Naive thymus-derived CD4-positive, alpha-beta T cell (primary cell): ENCODE results near the gene DOK6. TPM values are rescaled to one million over a fixed set of nuclear protein-coding genes. Genes with fewer than 3 reads are reported as not detected.

Experiments used
- ATAC-seq: fragments of 150-1000 bp; cut with Tn5 transposase; 2 replicates; pipeline ENCODE4 v1.10.0; 2021; ENCODE audit warnings: mild to moderate bottlenecking, moderate library complexity
- CTCF ChIA-PET: fragments of 350-600 bp; sonication (Branson Sonifier 250); formaldehyde crosslinking; loops from one replicate; lab custom pipeline; 2021; ENCODE audit warnings: antibody characterized with exemption; lab: Charles Lee
- POLR2A ChIA-PET: fragments of 350-600 bp; sonication (Branson Sonifier 250); formaldehyde crosslinking; loops from one replicate; lab custom pipeline; 2021; ENCODE audit warnings: antibody characterized with exemption, inconsistent platforms; lab: Charles Lee
- DNase-seq, 9 donors: peaks; one replicate each; pipeline versions ENCODE4 v3.0.0 to v3.0.0-alpha.2; 2020 to 2022; ENCODE audit warnings: mixed read lengths in 1 of 9
- H3K27ac ChIP-seq: one replicate; pipeline ENCODE4 v1.7.0; 2013; ENCODE audit warnings: mild to moderate bottlenecking, low read depth, low read length, moderate library complexity
- H3K27me3 ChIP-seq, 2 donors: one replicate each; pipeline ENCODE4 v1.7.0; 2013; ENCODE audit warnings: low read length in 2 of 2, mild to moderate bottlenecking in 2 of 2, moderate library complexity in 2 of 2; ENCODE audit not compliant: control insufficient read depth in 2 of 2, insufficient read depth in 2 of 2
- H3K36me3 ChIP-seq, 3 experiments: 1 replicate in 2 of 3; 2 replicates in 1 of 3; pipeline ENCODE4 v1.7.0; 2013; ENCODE audit warnings: low read length in 3 of 3, mild to moderate bottlenecking in 3 of 3, moderate library complexity in 1 of 3; ENCODE audit not compliant: insufficient read depth in 3 of 3, control insufficient read depth in 2 of 3
- H3K4me1 ChIP-seq, 2 donors: one replicate each; pipeline ENCODE4 v1.7.0; 2013; ENCODE audit warnings: low read length in 2 of 2, mild to moderate bottlenecking in 2 of 2, moderate library complexity in 1 of 2; ENCODE audit not compliant: control insufficient read depth in 2 of 2, insufficient read depth in 2 of 2
- H3K4me3 ChIP-seq: 2 replicates; pipeline ENCODE4 v1.7.0; 2013; ENCODE audit warnings: mild to moderate bottlenecking, low read length
- H3K9me3 ChIP-seq, 3 experiments: 1 replicate in 2 of 3; 2 replicates in 1 of 3; pipeline ENCODE4 v1.7.0; 2013; ENCODE audit warnings: low read length in 3 of 3; ENCODE audit not compliant: control insufficient read depth in 2 of 3
- H3K27ac Mint-ChIP-seq, 9 donors: one replicate each; pipeline ENCODE4 v1.8.0; 2020 to 2022; ENCODE audit warnings: mixed read lengths in 9 of 9, mild to moderate bottlenecking in 8 of 9, moderate library complexity in 5 of 9, inconsistent platforms in 2 of 9
- H3K27me3 Mint-ChIP-seq, 5 donors: one replicate each; pipeline ENCODE4 v1.8.0; 2021 to 2022; ENCODE audit warnings: mixed read lengths in 5 of 5, mild to moderate bottlenecking in 1 of 5
- H3K36me3 Mint-ChIP-seq, 5 donors: one replicate each; pipeline ENCODE4 v1.8.0; 2020 to 2022; ENCODE audit warnings: mixed read lengths in 5 of 5, mild to moderate bottlenecking in 3 of 5, inconsistent platforms in 1 of 5
- H3K4me1 Mint-ChIP-seq, 7 donors: one replicate each; pipeline ENCODE4 v1.8.0; 2020 to 2022; ENCODE audit warnings: mixed read lengths in 7 of 7, mild to moderate bottlenecking in 3 of 7, inconsistent platforms in 1 of 7
- H3K4me3 Mint-ChIP-seq, 10 donors: one replicate each; pipeline ENCODE4 v1.8.0; 2020 to 2022; ENCODE audit warnings: mild to moderate bottlenecking in 10 of 10, mixed read lengths in 10 of 10, moderate library complexity in 6 of 10, inconsistent platforms in 2 of 10
- H3K9me3 Mint-ChIP-seq, 11 donors: one replicate each; pipeline ENCODE4 v1.8.0; 2020 to 2022; ENCODE audit warnings: mixed read lengths in 11 of 11, mild to moderate bottlenecking in 4 of 11, inconsistent platforms in 1 of 11, moderate library complexity in 1 of 11
- intact Hi-C, 2 donors: fragments of 100-400 bp; cut with micrococcal nuclease; formaldehyde crosslinking; loops; one replicate each; pipeline ENCODE4 v1.15.1; 2023
- polyA plus RNA-seq, 2 donors: library from polyadenylated mRNA; unstranded; fragments of 300-500 nt; fragmentation: Illumina TruSeq; gene quantifications; one replicate each; pipeline ENCODE4 v1.2.3, GENCODE V29; 2021
- total RNA-seq, 6 experiments: library from RNA in 5 of 6; stranded (reverse) in 5 of 6; gene quantifications; 1 replicate in 5 of 6; 2 replicates in 1 of 6; pipeline ENCODE4 v1.2.3 and lab custom pipeline; 2021 to 2026

Gene DOK6
- total and polyA plus RNA-seq, 7 experiments from 2014 or later = 0.06 to 0.11 TPM; not detected in 5

DNA sequence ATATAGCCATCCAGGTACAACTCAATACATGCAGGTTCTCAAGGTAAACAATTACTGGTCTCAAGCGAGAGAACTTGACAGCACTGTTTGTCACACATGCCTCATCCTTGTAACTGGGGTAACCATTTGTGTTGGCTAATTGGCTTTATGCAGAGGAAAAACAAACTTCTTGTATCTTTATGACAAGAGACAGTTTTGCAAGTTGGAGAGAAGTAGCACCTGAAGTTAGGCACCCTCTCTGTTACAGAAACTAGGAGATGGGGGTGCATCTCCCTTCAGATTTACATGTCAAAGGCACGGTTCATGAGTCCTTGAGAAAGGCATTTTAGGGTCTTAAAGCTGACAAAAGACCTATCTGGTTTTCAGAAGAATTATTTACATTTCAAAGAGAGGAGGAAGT, 305.3 kb downstream of the DOK6 start:
- ChIA-PET CTCF (interaction anchor here (0.7 kb wide), 2 partner anchors 75 to 121 kb away, joined by 3 read pairs; no protein-coding TSS in a partner anchor), POLR2A (no interaction called here)
- no peaks in the 10 kb centered on the region for H3K9me3 ChIP-seq
- Mint-ChIP-seq H3K4me1 (peaks cover 0 to 4% (median 0%) of the 10 kb centered on the region in 7 donors), H3K27ac (no peak overlapping the region), H3K9me3 (peaks cover 0 to 7% (median 0%) of the 10 kb centered on the region in 11 donors), H3K27me3 (no peaks in the 10 kb centered on the region), H3K36me3 (no peaks in the 10 kb centered on the region), H3K4me3 (no peak overlapping the region)
- H3K36me3 ChIP-seq = no peaks in the 10 kb centered on the region
- intact Hi-C loops = no loop called here
- no peak overlapping the region for H3K4me3 ChIP-seq
- H3K27ac ChIP-seq = no peak overlapping the region
- DNase-seq = no peak
- no peaks in the 10 kb centered on the region for H3K27me3 ChIP-seq
- no peaks in the 10 kb centered on the region for H3K4me1 ChIP-seq
- ATAC-seq = no peak

DNA sequence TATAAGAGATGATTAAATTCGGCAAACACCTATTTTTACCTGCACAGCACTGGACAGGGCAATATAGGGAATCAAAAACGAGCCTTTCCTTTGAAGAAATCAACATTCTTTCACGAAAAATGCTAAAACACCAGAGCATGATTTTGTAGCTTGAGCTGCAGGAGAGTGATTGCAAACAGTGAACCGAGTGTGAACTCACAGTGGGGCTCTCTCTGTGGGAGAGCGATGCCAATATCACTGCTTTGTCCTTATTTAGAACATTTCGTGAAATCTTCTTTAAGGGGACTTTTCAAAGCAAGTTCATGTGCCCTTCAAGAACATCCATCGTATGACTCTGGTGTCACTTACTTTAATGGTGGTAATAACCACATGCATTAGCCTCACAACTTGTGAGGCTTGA, 308.2 kb downstream of the DOK6 start:
- no peak for DNase-seq
- Mint-ChIP-seq H3K4me3 (no peak overlapping the region), H3K9me3 (peaks cover 0 to 7% (median 0%) of the 10 kb centered on the region in 11 donors), H3K4me1 (peaks cover 0 to 4% (median 0%) of the 10 kb centered on the region in 7 donors), H3K27me3 (no peaks in the 10 kb centered on the region), H3K36me3 (no peaks in the 10 kb centered on the region), H3K27ac (no peak overlapping the region)
- intact Hi-C loops = no loop called here
- no peak for ATAC-seq
- Histone ChIP-seq H3K4me1 (no peaks in the 10 kb centered on the region), H3K27me3 (no peaks in the 10 kb centered on the region), H3K36me3 (no peaks in the 10 kb centered on the region), H3K9me3 (no peaks in the 10 kb centered on the region), H3K4me3 (no peak overlapping the region), H3K27ac (no peak overlapping the region)
- POLR2A ChIA-PET = no interaction called here
- CTCF ChIA-PET = interaction anchor here (0.6 kb wide), 1 partner anchor 423 kb away, joined by 4 read pairs; no protein-coding TSS in a partner anchor

DNA sequence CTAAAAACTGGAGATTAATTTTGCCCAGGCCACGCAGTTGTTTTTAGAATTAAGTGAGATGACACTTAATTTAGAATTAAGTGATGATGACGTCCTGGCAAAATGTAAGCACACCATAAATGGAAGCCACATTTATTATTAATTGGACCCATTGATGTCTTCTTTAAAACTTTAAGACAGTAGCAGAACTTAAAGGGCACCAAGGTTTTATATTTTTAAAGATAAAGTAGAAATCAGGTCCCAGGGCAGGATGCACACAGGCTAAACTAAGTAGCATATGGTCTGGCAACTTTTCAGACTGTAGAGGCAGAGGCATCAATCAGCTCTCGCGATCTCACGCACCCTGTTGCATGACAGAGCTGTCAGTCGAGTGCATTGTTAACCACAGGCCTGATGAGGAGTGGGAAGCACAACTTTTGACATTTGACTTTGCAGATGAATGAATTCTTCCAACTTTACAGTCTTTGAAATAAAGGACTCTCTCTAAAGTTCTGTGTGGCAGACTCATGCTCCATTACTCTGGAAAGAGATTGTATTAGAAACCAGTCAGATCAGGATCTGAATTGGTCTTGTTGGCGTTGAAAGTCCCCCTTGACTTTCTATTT, 314.6 kb downstream of the DOK6 start:
- H3K36me3 Mint-ChIP-seq = peaks cover 5 to 10% (median 8%) of the 10 kb centered on the region in 5 donors
- DNase-seq = no peak
- Histone ChIP-seq H3K4me3 (no peak overlapping the region), H3K27ac (no peak overlapping the region), H3K27me3 (no peaks in the 10 kb centered on the region), H3K4me1 (no peaks in the 10 kb centered on the region), H3K36me3 (no peaks in the 10 kb centered on the region), H3K9me3 (peaks cover 0 to 23% (median 0%) of the 10 kb centered on the region in 3 experiments)
- CTCF ChIA-PET = no interaction called here
- H3K27ac Mint-ChIP-seq = no peak overlapping the region
- POLR2A ChIA-PET = no interaction called here
- no peak for ATAC-seq
- H3K4me3 Mint-ChIP-seq = no peak overlapping the region
- intact Hi-C loops = no loop called here
- H3K9me3 Mint-ChIP-seq = peaks cover 3 to 31% (median 19%) of the 10 kb centered on the region in 11 donors
- no peaks in the 10 kb centered on the region for H3K27me3 Mint-ChIP-seq
- H3K4me1 Mint-ChIP-seq = peaks cover 0 to 4% (median 0%) of the 10 kb centered on the region in 7 donors

DNA sequence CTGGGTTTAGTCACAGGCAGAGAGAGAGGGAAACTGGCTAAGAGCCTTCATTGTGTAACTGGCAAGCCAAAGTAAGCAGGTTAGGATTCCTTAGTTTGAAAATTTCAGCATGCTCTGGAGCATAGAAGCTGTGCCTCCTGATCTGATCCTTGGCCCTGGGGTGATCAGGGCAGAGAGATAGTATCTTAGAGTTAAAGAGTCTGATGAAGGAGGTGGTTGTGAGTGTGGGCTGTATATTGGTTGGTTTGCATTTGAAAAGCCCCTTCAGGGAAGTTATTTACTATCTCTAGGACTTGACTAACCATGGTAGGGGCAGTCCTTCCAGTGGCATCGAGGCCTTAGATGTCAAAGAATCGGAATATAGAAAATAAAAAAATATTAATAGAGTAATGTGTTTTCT, 316.9 kb downstream of the DOK6 start:
- POLR2A ChIA-PET = no interaction called here
- H3K27me3 ChIP-seq = no peaks in the 10 kb centered on the region
- ATAC-seq (no peak), DNase-seq (no peak)
- H3K36me3 Mint-ChIP-seq = peaks cover 5 to 10% (median 8%) of the 10 kb centered on the region in 5 donors
- CTCF ChIA-PET = interaction anchor here (0.6 kb wide), 1 partner anchor 224 kb away, joined by 4 read pairs; no protein-coding TSS in a partner anchor
- H3K27ac ChIP-seq = no peak overlapping the region
- H3K4me3 Mint-ChIP-seq = no peak overlapping the region
- no peaks in the 10 kb centered on the region for H3K4me1 ChIP-seq
- H3K27ac Mint-ChIP-seq = no peak overlapping the region
- H3K36me3 ChIP-seq = no peaks in the 10 kb centered on the region
- peaks cover 0 to 23% (median 0%) of the 10 kb centered on the region in 3 experiments for H3K9me3 ChIP-seq
- no peaks in the 10 kb centered on the region for H3K27me3 Mint-ChIP-seq
- H3K9me3 Mint-ChIP-seq = peaks cover 3 to 40% (median 19%) of the 10 kb centered on the region in 11 donors
- intact Hi-C loops = no loop called here
- H3K4me1 Mint-ChIP-seq = peaks cover 0 to 4% (median 0%) of the 10 kb centered on the region in 7 donors
- H3K4me3 ChIP-seq = no peak overlapping the region

DNA sequence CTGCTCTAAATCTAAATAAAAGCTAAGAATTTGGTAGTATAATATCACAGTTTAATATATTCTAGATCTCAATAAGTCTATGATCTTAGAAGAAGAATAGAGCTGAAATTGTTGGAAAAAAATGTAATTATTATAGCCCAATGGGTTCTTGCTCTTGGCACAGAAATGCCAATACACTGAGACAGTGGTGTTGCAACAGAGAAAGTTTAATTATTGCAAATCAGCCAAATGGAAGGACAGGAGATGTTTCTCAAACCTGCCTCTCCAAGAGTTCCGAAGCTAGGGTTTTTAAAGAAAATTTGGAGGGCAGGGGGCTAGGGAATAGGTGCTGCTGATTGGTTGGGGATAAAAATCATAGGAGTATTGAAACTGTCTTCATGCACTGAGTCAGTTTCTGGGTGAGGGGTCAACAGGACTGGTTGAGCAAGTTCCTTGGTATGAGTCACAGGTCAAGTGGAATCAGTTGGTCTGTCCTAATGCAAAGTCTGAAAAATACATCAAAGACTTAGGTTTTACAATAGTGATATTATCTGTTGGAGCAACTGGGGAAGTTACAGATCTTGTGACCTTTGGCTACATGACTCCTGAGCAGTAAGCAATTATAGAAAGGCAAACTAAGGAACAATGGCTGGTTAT, 318.3 kb downstream of the DOK6 start:
- H3K9me3 ChIP-seq = peaks cover 0 to 23% (median 0%) of the 10 kb centered on the region in 3 experiments
- Mint-ChIP-seq H3K27ac (no peak overlapping the region), H3K27me3 (no peaks in the 10 kb centered on the region), H3K4me1 (peaks cover 0 to 15% (median 0%) of the 10 kb centered on the region in 7 donors), H3K4me3 (no peak overlapping the region), H3K9me3 (peaks cover 3 to 40% (median 19%) of the 10 kb centered on the region in 11 donors), H3K36me3 (peaks cover 5 to 10% (median 8%) of the 10 kb centered on the region in 5 donors)
- no peaks in the 10 kb centered on the region for H3K36me3 ChIP-seq
- intact Hi-C loops = no loop called here
- ATAC-seq (no peak), DNase-seq (no peak)
- H3K4me1 ChIP-seq = no peaks in the 10 kb centered on the region
- H3K27ac ChIP-seq = no peak overlapping the region
- POLR2A ChIA-PET = no interaction called here
- no peak overlapping the region for H3K4me3 ChIP-seq
- H3K27me3 ChIP-seq = no peaks in the 10 kb centered on the region
- CTCF ChIA-PET = interaction anchor here (1.3 kb wide), 1 partner anchor 209 kb away, joined by 3 read pairs; no protein-coding TSS in a partner anchor

DNA sequence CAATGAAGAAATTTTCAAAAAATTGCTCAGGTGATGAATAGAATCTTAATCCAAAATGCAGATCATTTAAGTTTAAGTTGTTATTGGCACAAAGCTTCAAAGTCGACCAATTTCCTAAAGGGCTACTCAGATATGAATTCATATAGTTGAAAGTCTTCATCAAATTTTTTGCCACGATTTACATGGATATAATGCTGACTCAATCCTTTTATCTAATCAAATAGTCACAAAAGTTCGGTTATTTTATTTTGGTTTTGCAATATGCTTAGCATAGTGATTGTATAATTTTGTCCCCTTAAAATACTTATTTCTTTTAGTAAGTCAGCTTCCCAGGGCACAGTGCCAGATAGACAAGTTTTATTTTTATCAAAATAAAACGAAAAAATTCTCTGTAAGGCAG, 319.7 kb downstream of the DOK6 start:
- Histone ChIP-seq H3K4me1 (no peaks in the 10 kb centered on the region), H3K36me3 (no peaks in the 10 kb centered on the region), H3K9me3 (peaks cover 0 to 23% (median 0%) of the 10 kb centered on the region in 3 experiments), H3K4me3 (no peak overlapping the region), H3K27ac (no peak overlapping the region), H3K27me3 (no peaks in the 10 kb centered on the region)
- ChIA-PET CTCF (no interaction called here), POLR2A (no interaction called here)
- Mint-ChIP-seq H3K9me3 (peaks cover 3 to 40% (median 19%) of the 10 kb centered on the region in 11 donors), H3K36me3 (peaks cover 5 to 10% (median 8%) of the 10 kb centered on the region in 5 donors), H3K27me3 (no peaks in the 10 kb centered on the region), H3K4me1 (peaks cover 0 to 13% (median 0%) of the 10 kb centered on the region in 7 donors), H3K4me3 (no peak overlapping the region), H3K27ac (no peak overlapping the region)
- intact Hi-C loops = no loop called here
- ATAC-seq = no peak
- DNase-seq = no peak
